WTC11 (cell line): ENCODE measurements around the gene CD34.

Source experiments
- FOXJ3 ChIP-seq: sonication (generic); formaldehyde crosslinking; IDR thresholded peaks from 2 replicates; pipeline ENCODE4 v1.9.0; 2021; ENCODE audit warnings: missing genetic modification reagents, mild to moderate bottlenecking, borderline replicate concordance
- GRHL2 ChIP-seq: fragments of 250-450 bp; sonication (Bioruptor Pico); IDR thresholded peaks from 2 replicates; pipeline ENCODE4 v1.8.0; 2022; ENCODE audit warnings: mild to moderate bottlenecking, moderate library complexity; ENCODE audit not compliant: insufficient replicate concordance, severe bottlenecking
- JAZF1 ChIP-seq: fragments of 250-450 bp; sonication (Bioruptor Pico); IDR thresholded peaks from 2 replicates; pipeline ENCODE4 v1.9.0; 2021; ENCODE audit warnings: moderate library complexity, mild to moderate bottlenecking, inconsistent platforms
- JUN ChIP-seq: sonication (generic); formaldehyde crosslinking; IDR thresholded peaks from 2 replicates; pipeline ENCODE4 v1.8.0; 2023; ENCODE audit warnings: mild to moderate bottlenecking, missing genetic modification reagents
- NR2C2 ChIP-seq: sonication (generic); formaldehyde crosslinking; IDR thresholded peaks from 2 replicates; pipeline ENCODE4 v1.8.0; 2022; ENCODE audit warnings: mild to moderate bottlenecking, missing genetic modification reagents
- TF ChIP-seq, protein P1 (sequence below): fragments of 200-600 bp; IDR thresholded peaks from 2 replicates; pipeline ENCODE4 v1.8.0; 2022; ENCODE audit warnings: antibody characterized with exemption
- TF ChIP-seq, protein P2 (sequence below): sonication (generic); formaldehyde crosslinking; IDR thresholded peaks from 2 replicates; pipeline ENCODE4 v1.8.0; 2022; ENCODE audit warnings: mild to moderate bottlenecking, missing genetic modification reagents
- TF ChIP-seq, protein P3 (sequence below): sonication (generic); formaldehyde crosslinking; IDR thresholded peaks from 2 replicates; pipeline ENCODE4 v1.8.1; 2023; ENCODE audit warnings: mild to moderate bottlenecking, missing genetic modification reagents, borderline replicate concordance

DNA sequence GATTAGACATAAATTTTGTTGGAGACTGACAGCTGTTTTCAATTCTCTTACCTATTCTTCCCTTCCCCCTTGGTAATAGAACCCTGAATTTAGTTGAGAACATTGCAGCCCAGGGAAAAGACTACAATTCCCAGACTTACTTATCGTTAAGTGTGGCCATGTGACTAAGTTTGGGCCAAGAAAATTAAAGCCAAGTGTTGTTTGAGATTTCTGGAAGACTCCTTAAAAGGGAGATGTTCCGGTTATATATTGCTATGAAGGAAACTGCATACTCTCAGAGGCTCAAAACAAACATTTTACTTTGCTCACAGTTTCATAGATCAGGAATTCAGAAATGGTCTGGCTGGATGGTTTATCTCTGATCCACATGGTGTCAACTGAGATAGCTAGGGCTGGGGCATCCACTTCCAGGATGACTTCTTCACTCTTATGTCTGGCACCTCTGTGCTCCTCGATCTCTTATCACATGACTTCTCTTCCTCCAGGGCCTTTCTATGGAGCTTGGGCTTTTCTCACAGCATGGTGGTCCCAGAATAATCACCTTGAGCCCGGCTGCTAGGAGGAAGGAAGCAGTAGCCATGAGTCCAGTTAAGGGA is 22.4 kb upstream of the CD34 start:
- TF ChIP-seq, protein P1, sequence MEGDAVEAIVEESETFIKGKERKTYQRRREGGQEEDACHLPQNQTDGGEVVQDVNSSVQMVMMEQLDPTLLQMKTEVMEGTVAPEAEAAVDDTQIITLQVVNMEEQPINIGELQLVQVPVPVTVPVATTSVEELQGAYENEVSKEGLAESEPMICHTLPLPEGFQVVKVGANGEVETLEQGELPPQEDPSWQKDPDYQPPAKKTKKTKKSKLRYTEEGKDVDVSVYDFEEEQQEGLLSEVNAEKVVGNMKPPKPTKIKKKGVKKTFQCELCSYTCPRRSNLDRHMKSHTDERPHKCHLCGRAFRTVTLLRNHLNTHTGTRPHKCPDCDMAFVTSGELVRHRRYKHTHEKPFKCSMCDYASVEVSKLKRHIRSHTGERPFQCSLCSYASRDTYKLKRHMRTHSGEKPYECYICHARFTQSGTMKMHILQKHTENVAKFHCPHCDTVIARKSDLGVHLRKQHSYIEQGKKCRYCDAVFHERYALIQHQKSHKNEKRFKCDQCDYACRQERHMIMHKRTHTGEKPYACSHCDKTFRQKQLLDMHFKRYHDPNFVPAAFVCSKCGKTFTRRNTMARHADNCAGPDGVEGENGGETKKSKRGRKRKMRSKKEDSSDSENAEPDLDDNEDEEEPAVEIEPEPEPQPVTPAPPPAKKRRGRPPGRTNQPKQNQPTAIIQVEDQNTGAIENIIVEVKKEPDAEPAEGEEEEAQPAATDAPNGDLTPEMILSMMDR = no peak
- TF ChIP-seq FOXJ3 (CRISPR knock-in tag) (no peak), NR2C2 (no peak), JAZF1 (CRISPR knock-in tag) (no peak), GRHL2 (CRISPR knock-in tag) (no peak), JUN (CRISPR knock-in tag) (no peak)
- TF ChIP-seq, protein P2, sequence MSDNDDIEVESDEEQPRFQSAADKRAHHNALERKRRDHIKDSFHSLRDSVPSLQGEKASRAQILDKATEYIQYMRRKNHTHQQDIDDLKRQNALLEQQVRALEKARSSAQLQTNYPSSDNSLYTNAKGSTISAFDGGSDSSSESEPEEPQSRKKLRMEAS (CRISPR knock-in tag) = no peak
- TF ChIP-seq, protein P3, sequence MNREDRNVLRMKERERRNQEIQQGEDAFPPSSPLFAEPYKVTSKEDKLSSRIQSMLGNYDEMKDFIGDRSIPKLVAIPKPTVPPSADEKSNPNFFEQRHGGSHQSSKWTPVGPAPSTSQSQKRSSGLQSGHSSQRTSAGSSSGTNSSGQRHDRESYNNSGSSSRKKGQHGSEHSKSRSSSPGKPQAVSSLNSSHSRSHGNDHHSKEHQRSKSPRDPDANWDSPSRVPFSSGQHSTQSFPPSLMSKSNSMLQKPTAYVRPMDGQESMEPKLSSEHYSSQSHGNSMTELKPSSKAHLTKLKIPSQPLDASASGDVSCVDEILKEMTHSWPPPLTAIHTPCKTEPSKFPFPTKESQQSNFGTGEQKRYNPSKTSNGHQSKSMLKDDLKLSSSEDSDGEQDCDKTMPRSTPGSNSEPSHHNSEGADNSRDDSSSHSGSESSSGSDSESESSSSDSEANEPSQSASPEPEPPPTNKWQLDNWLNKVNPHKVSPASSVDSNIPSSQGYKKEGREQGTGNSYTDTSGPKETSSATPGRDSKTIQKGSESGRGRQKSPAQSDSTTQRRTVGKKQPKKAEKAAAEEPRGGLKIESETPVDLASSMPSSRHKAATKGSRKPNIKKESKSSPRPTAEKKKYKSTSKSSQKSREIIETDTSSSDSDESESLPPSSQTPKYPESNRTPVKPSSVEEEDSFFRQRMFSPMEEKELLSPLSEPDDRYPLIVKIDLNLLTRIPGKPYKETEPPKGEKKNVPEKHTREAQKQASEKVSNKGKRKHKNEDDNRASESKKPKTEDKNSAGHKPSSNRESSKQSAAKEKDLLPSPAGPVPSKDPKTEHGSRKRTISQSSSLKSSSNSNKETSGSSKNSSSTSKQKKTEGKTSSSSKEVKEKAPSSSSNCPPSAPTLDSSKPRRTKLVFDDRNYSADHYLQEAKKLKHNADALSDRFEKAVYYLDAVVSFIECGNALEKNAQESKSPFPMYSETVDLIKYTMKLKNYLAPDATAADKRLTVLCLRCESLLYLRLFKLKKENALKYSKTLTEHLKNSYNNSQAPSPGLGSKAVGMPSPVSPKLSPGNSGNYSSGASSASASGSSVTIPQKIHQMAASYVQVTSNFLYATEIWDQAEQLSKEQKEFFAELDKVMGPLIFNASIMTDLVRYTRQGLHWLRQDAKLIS (CRISPR knock-in tag) = no peak
